Skeletal muscle satellite cell (primary cell): ENCODE data around the gene OR4E1. TPM values are rescaled to one million over a fixed set of nuclear protein-coding genes. Genes with fewer than 3 reads are reported as not detected.
"Not testable (repeated sequence)": the region's sequence is repeated elsewhere in the genome, so short reads cannot be mapped to it uniquely, and the experiment has no call there.

Source experiments
- H3K27me3 ChIP-seq: 2 replicates; pipeline ENCODE4 v1.7.0; 2013; ENCODE audit warnings: low read length; ENCODE audit not compliant: control insufficient read depth, insufficient read depth
- H3K36me3 ChIP-seq: 2 replicates; pipeline ENCODE4 v1.7.0; 2013; ENCODE audit warnings: mild to moderate bottlenecking, control low read depth, low read length; ENCODE audit not compliant: insufficient read depth
- H3K4me1 ChIP-seq: 2 replicates; pipeline ENCODE4 v1.7.0; 2013; ENCODE audit warnings: low read length; ENCODE audit not compliant: control insufficient read depth, insufficient read depth
- H3K4me2 ChIP-seq: 2 replicates; pipeline ENCODE4 v1.7.0; 2013; ENCODE audit warnings: mild to moderate bottlenecking, low read length
- H3K4me3 ChIP-seq: 2 replicates; pipeline ENCODE4 v1.7.0; 2013; ENCODE audit warnings: low read length
- H3K9ac ChIP-seq: 2 replicates; pipeline ENCODE4 v1.7.0; 2013; ENCODE audit warnings: mild to moderate bottlenecking, low read depth, low read length, moderate library complexity
- H3K9me3 ChIP-seq: replicated peaks from 2 replicates; pipeline ENCODE4 v1.7.0; 2013; ENCODE audit warnings: mild to moderate bottlenecking, control low read depth, low read length
- total RNA-seq: library from RNA; depleted of rRNA; stranded (reverse); fragments of >200 nt; gene quantifications from 2 replicates; pipeline ENCODE4 v1.2.3, GENCODE V29; 2012; rRNA removed

Gene OR4E1, protein sequence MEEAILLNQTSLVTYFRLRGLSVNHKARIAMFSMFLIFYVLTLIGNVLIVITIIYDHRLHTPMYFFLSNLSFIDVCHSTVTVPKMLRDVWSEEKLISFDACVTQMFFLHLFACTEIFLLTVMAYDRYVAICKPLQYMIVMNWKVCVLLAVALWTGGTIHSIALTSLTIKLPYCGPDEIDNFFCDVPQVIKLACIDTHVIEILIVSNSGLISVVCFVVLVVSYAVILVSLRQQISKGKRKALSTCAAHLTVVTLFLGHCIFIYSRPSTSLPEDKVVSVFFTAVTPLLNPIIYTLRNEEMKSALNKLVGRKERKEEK
- total RNA-seq = not detected in 2 replicates

DNA sequence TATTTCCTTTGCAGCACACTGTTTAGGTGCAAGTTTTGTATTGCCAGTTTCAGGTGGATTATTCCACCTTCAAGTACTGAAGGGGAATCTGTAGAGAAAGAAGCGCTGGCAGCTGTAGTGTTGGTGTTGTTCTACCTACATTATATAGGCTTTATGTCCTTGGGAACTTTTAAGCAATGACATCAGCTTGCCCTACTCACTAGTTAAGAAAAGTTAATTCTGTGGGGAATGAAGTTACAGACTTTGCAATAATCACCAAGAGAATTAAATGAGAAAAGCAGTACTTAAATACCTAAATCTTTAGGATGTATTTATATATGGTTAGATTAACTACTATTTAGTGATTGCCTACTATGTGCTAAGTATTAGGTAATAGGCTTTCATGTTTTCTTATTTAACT is at the start of gene OR4E1:
Gene OR4E1 (minus strand): TSS at position 101 of the 400 bp plus-strand sequence. CDS start 2,883 bp downstream, outside the sequence.
- H3K27me3 ChIP-seq = no peaks in the 10 kb centered on the region
- H3K4me2 ChIP-seq = no peak within 1 kb of the TSS
- H3K4me1 ChIP-seq = peaks cover 4% of the 10 kb centered on the region
- H3K9me3 ChIP-seq = no peaks in the 10 kb centered on the region
- no peaks in the 10 kb centered on the region for H3K36me3 ChIP-seq
- no peak within 1 kb of the TSS for H3K9ac ChIP-seq
- no peak within 1 kb of the TSS for H3K4me3 ChIP-seq

DNA sequence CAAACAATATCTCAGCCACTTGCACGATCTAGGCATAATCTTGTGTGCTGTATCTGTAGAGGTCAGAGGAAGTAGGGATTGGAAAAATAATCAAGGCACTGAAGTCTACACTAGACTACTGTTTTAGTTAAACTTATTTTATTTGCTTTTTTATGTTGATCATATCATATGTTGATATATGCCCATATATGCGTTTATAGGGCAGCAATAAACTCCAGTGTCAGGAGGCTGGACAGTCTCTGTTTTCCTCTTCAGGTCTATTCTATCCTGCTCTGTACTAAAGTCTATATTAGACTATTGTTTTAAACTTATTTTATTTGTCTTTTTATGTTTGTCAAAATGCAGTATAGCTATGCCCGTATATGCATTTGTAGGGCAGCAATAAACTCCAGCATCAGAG is 47.9 kb upstream of the OR4E1 start:
- H3K27me3 ChIP-seq = no peaks in the 10 kb centered on the region
- no peaks in the 10 kb centered on the region for H3K9me3 ChIP-seq
- no peak overlapping the region for H3K4me3 ChIP-seq
- no peaks in the 10 kb centered on the region for H3K36me3 ChIP-seq
- no peaks in the 10 kb centered on the region for H3K4me1 ChIP-seq
- no peak overlapping the region for H3K4me2 ChIP-seq
- H3K9ac ChIP-seq = no peak overlapping the region

DNA sequence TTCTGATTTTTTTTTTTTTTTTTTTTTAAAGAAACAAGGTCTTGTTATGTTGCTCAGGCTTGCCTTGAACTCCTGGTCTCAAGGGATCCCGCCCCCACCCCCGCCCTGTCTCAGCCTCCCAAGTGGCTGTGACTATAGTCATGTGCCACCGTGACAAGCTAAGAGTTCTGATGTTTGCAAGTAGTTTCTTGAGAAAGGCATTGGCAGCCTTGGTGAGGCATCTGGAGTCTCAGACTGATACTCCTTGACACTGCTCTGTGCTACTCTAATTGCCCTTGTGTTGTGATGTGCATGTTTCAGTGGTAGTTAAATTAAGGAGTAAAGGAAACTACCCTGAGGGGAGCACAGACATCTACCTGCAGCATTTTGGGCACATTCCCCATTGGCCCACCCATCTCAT is 46.2 kb upstream of the OR4E1 start:
- no peak overlapping the region for H3K4me3 ChIP-seq
- no peak overlapping the region for H3K9ac ChIP-seq
- no peaks in the 10 kb centered on the region for H3K27me3 ChIP-seq
- no peaks in the 10 kb centered on the region for H3K36me3 ChIP-seq
- H3K4me2 ChIP-seq = no peak overlapping the region
- no peaks in the 10 kb centered on the region for H3K9me3 ChIP-seq
- H3K4me1 ChIP-seq = no peaks in the 10 kb centered on the region

DNA sequence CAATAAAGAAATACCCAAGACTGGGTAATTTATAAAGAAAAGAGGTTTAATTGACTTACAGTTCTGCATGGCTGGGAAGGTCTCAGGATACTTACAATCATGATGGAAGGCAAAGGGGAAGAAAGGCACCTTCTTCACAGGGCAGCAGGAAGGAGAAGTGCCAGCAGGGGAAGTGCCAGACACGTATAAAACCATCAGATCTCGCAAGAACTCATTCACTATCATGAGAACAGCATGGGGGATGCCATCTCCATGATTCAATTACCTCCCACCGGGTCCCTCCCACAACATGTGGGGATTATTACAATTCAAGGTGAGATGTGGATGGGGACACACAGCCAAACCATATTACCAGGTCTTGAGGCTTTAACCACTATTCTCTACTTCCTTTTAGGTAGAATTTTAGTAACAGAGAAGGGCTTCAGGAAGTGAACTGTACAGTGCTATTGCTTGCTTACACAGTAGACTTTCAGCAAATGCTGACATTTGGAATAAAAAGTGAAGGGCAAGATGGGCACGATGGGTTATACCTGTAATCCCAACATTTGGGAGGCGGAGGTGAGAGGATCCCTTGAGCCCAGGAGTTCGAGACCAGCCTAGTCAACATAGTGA is 40.8 kb upstream of the OR4E1 start:
- Histone ChIP-seq H3K27me3 (no peaks in the 10 kb centered on the region), H3K36me3 (no peaks in the 10 kb centered on the region), H3K9ac (no peak overlapping the region), H3K4me2 (no peak overlapping the region), H3K4me3 (no peak overlapping the region), H3K9me3 (no peaks in the 10 kb centered on the region), H3K4me1 (no peaks in the 10 kb centered on the region)

DNA sequence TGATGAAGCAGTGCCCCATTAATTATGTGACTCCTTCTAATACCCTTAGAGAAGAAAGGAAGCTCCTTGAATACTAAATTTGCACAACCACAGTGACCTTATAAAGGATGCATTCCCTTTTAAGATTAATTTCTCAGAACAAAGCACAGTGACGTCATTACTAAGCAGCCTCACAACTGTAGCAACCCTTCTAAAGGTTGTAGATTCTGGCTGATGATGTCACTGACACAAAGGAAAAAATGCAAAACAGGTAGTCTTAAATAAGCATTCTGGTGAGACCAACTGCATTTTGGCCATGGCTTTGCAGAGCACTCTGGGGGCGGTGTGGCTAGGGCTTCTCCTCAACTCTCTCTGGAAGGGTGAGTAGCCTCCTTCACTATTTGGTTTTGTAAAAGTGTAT is 38.4 kb upstream of the OR4E1 start:
- H3K27me3 ChIP-seq = no peaks in the 10 kb centered on the region
- H3K9me3 ChIP-seq = no peaks in the 10 kb centered on the region
- no peaks in the 10 kb centered on the region for H3K4me1 ChIP-seq
- H3K4me3 ChIP-seq = no peak overlapping the region
- H3K36me3 ChIP-seq = no peaks in the 10 kb centered on the region
- H3K4me2 ChIP-seq = no peak overlapping the region
- no peak overlapping the region for H3K9ac ChIP-seq

DNA sequence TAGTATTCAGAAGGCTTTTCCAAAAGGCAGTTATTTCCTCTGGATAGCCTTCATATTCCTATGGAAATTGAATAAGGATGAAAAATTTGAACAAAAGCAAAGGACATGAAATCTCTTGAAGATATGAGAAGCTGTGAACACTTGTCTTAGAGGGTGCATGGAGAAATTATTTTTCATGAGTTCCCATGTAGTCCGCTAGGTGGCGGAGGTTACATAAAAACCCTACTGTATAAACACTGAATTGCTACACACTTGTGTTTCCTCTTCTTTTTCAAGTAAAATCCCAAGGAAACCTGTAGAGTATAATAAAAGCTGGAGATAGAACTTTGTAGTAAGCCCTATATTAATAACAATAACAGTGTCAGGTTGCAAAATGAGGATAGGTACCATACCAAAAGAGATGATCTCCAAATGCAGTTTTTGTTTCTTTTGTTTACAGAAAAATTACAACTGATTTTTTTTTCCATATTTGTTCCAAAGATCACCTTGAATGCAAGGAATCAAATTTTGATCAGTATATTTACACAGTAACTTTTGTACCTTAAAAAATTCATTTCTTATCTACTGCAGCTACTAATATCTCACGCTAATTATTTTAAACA is 37.8 kb upstream of the OR4E1 start:
- H3K9me3 ChIP-seq = no peaks in the 10 kb centered on the region
- no peak overlapping the region for H3K9ac ChIP-seq
- H3K36me3 ChIP-seq = no peaks in the 10 kb centered on the region
- H3K27me3 ChIP-seq = no peaks in the 10 kb centered on the region
- H3K4me3 ChIP-seq = no peak overlapping the region
- H3K4me1 ChIP-seq = no peaks in the 10 kb centered on the region
- H3K4me2 ChIP-seq = no peak overlapping the region

DNA sequence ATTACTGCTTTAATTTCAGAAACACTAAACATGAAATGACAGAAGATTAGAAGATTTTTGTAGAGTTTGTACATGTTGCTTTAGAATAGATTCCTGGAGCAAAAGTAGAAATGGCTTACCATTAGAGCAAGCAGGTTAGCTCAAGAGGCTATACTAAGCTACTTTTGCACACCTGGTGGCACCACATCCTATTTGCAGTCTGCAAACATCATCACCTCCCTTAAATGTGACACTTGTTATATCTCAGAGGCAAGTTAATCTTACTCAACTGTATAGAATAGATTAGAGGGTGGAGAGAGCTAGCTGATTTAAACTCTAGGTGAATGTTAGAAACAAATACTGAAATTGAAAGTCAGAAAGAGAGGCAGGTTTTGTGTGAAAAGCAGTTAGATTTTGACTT is 30.7 kb upstream of the OR4E1 start:
- Histone ChIP-seq H3K4me1 (no peaks in the 10 kb centered on the region), H3K9me3 (no peaks in the 10 kb centered on the region), H3K4me3 (no peak overlapping the region), H3K4me2 (no peak overlapping the region), H3K27me3 (no peaks in the 10 kb centered on the region), H3K36me3 (no peaks in the 10 kb centered on the region), H3K9ac (no peak overlapping the region)

DNA sequence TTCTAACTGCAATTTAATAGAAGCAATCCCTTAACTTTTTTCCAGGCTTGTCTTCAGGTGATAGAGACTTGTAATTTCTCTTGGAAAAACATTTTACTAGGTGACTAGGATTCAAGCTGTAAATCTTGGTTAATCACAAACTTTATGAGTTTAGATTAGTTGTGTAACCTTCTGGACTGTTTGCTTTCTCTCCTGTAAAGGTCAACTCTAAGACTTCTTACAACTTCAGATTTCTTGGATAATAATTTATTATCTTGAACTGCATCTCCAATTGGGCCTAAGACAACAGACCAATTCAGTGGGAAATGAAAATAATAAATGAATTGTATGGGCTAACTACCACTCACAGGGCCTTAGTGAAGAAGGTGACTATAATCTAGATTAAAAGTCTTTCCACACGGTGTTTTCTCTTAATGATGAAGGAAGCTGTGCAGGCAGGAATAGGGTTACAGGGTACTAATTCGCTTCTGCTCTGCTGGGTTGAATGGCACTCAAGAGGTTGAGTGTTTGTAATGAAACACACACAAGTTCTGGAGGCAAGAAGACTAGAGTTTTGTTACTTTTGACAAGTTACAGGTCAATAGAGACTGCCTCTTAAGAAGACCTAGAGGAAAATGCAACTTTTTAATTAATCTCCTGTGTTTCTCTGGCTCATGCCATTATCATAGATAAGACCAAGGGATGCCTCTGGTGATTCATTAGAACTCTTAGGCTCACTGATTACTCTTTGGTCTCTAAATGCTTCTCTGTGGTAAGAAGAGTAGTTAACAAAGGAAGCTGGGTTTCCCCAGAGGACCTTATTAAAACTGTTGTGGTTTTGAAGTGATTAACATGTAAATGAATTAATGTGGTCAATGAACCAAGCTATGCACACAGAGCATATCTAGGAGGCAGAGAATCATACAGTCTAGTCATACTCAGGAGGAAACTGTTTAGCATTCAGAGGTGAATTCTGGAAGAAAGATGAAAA is 30.0 kb upstream of the OR4E1 start:
- Histone ChIP-seq H3K4me3 (no peak overlapping the region), H3K4me1 (no peaks in the 10 kb centered on the region), H3K27me3 (no peaks in the 10 kb centered on the region), H3K9me3 (no peaks in the 10 kb centered on the region), H3K9ac (no peak overlapping the region), H3K36me3 (no peaks in the 10 kb centered on the region), H3K4me2 (no peak overlapping the region)

DNA sequence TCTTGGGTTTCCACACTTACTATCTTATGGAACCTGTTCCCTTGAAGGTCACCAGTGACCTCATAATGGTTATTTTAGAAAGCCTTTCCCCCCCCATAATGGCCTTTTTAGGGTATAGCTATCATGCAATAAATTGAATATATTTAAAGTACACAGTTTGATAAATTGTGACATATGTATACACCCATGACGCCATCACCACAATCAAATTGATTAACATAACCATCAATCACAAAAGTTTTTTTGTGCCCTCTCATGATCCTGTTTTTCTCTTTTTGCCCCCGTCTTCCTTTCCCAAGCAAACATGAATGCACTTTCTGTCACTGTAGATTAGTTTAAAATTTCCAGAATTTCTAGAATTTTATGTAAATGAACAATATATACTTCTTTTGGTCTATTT is 28.7 kb upstream of the OR4E1 start:
- H3K4me1 ChIP-seq = no peaks in the 10 kb centered on the region
- no peak overlapping the region for H3K4me3 ChIP-seq
- no peaks in the 10 kb centered on the region for H3K9me3 ChIP-seq
- H3K9ac ChIP-seq = no peak overlapping the region
- no peaks in the 10 kb centered on the region for H3K27me3 ChIP-seq
- no peak overlapping the region for H3K4me2 ChIP-seq
- no peaks in the 10 kb centered on the region for H3K36me3 ChIP-seq

DNA sequence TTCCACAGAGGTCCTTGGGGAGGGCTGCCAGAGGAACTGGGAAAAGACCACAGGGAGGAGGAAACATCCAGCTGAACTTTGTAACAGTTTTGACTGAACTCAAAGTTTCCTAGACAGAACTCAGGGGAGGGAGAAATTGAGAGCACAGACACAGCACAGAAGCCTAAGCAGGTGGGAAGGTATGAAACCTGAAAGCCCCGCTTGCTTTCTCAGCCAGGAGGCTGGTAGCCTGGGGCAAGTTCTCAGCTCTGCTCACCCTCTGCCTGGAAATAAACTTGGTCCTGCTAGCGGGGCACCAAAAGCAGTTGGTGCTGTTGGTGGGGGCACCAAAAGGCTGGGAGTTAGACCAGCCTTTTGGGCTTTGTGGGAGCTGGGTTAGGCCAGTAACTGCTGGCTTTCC is 25.9 kb upstream of the OR4E1 start:
- no peaks in the 10 kb centered on the region for H3K36me3 ChIP-seq
- H3K9ac ChIP-seq = no peak overlapping the region
- no peaks in the 10 kb centered on the region for H3K27me3 ChIP-seq
- no peaks in the 10 kb centered on the region for H3K9me3 ChIP-seq
- no peak overlapping the region for H3K4me2 ChIP-seq
- no peak overlapping the region for H3K4me3 ChIP-seq
- no peaks in the 10 kb centered on the region for H3K4me1 ChIP-seq

DNA sequence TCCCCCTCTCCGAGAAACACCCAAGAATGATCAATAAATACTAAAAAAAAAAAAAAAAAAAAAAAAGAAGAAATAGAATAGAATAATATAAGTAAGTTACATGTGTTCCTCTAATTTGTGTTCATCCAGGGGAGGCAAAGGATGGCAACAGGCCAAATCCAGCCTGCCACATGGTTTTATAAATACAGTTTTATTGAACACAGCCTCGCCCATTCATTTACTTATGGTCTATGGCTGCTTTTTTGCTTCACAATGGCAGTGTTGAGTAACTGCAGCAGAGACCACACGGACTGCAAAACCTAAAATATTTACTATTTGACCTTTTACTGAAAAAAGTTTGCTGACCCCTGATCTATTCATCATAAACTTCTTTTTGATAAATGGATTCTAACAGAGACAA is 24.9 kb upstream of the OR4E1 start:
- not testable (repeated sequence) for H3K36me3 ChIP-seq, H3K9me3 ChIP-seq, H3K4me3 ChIP-seq, H3K4me1 ChIP-seq, H3K27me3 ChIP-seq, H3K4me2 ChIP-seq, H3K9ac ChIP-seq
